BJ (cell line): ENCODE measurements around the gene ADAMTS19. TPM values are rescaled to one million over a fixed set of nuclear protein-coding genes. Genes with fewer than 3 reads are reported as not detected.

Experiments
- CTCF ChIA-PET: fragments of 350-600 bp; formaldehyde crosslinking; extraction: SDS; loops from one replicate; lab custom pipeline; 2021; ENCODE audit warnings: antibody characterized with exemption, inconsistent platforms; lab: Yijun Ruan, JAX
- POLR2A ChIA-PET: fragments of 300-600 bp; sonication (Branson Sonifier 250); formaldehyde crosslinking; extraction: SDS; loops from one replicate; lab custom pipeline; 2021; ENCODE audit warnings: antibody characterized with exemption; lab: Charles Lee
- DNase-seq: peaks from one replicate; pipeline ENCODE4 v3.0.0-alpha.2; 2011; ENCODE audit warnings: low read depth
- H3K27me3 ChIP-seq: 2 replicates; pipeline ENCODE4 v1.6.0; 2011; ENCODE audit warnings: low read length; ENCODE audit not compliant: control insufficient read depth, insufficient read depth
- H3K36me3 ChIP-seq: 2 replicates; pipeline ENCODE4 v1.5.1; 2011; ENCODE audit warnings: low read length; ENCODE audit not compliant: control insufficient read depth, insufficient read depth
- H3K4me3 ChIP-seq: 2 replicates; pipeline ENCODE4 v1.5.1; 2011; ENCODE audit warnings: low read depth, mild to moderate bottlenecking, control low read depth, low read length
- polyA plus RNA-seq: library from polyadenylated mRNA; depleted of rRNA; stranded (reverse); fragments of >200 nt; gene quantifications from 2 replicates; pipeline ENCODE4 v1.2.3, GENCODE V29; 2011
- TF ChIP-seq, protein P1 (sequence below): IDR thresholded peaks from 2 replicates; pipeline ENCODE4 v1.5.1; 2011; ENCODE audit warnings: low read depth, mild to moderate bottlenecking, control low read depth, inconsistent platforms, low read length, moderate library complexity; ENCODE audit not compliant: insufficient read depth

Gene ADAMTS19
- polyA plus RNA-seq, 1 experiment: 0.34 TPM

- TF ChIP-seq, protein P1, sequence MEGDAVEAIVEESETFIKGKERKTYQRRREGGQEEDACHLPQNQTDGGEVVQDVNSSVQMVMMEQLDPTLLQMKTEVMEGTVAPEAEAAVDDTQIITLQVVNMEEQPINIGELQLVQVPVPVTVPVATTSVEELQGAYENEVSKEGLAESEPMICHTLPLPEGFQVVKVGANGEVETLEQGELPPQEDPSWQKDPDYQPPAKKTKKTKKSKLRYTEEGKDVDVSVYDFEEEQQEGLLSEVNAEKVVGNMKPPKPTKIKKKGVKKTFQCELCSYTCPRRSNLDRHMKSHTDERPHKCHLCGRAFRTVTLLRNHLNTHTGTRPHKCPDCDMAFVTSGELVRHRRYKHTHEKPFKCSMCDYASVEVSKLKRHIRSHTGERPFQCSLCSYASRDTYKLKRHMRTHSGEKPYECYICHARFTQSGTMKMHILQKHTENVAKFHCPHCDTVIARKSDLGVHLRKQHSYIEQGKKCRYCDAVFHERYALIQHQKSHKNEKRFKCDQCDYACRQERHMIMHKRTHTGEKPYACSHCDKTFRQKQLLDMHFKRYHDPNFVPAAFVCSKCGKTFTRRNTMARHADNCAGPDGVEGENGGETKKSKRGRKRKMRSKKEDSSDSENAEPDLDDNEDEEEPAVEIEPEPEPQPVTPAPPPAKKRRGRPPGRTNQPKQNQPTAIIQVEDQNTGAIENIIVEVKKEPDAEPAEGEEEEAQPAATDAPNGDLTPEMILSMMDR: no peak
- DNase-seq: no peak
- Histone ChIP-seq H3K36me3 (no peaks in the 10 kb centered on the region), H3K4me3 (no peak within 1 kb of the TSS), H3K27me3 (no peaks in the 10 kb centered on the region)
- CTCF ChIA-PET: interaction anchor here (0.6 kb wide), 1 partner anchor 78 kb away, joined by 3 read pairs; no protein-coding TSS in a partner anchor
- POLR2A ChIA-PET: no interaction called here
Measured at GRCh38 chr5:129747572-129748407, 287.7 kb downstream of the ADAMTS19 start, which contains the start of gene MINAR2. Gene MINAR2, plus strand, starts transcription at chr5:129748094. Its CDS starts 97 bp downstream, at chr5:129748191.

DNA sequence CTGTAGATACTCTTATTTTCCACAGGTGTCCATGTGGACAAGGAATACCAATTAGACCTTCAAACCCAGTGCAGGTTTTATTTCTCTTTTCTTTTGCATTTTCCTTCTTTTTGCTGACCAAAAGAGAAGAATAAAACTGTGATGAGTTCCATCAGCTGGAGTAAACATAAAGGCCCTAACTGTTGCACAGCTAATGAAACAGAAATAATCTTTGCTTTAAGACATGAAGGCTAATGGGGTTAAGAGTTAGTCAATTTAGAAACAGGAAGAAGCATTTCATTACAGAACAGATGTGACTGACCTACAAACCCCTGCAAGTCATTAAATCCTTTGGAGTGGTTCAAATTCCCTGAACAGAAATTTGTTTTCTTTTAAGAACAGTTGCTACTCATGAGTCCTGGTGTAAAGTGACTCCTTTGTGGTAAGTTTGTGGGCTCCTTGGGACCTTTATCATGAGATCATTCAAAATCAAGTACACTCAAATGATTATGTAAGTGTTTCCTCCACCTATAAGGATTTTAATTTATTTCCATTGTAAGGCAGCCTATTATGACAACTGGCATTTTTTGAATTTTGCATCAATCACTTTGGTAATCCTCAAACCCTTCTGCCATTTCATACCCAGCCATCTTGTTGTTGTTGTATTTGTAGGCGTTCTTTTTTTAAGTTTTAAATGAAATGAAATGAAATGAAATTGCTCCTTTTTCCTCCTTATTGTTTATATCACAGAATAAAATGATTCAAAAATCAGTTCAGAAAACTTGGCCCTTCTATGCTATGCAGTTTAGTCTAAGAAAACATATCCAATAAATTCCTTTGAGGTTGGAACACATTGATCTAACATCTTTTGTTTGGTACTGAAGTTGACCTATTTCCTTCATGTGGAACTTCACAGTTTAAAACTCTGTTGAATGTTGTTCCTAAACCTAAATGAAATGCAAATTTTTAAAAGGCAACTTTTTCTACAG is 289.1 kb downstream of the ADAMTS19 start:
- no peak for DNase-seq
- Histone ChIP-seq H3K36me3 (no peaks in the 10 kb centered on the region), H3K4me3 (no peak overlapping the region), H3K27me3 (no peaks in the 10 kb centered on the region)
- CTCF ChIA-PET: no interaction called here
- TF ChIP-seq, protein P1: no peak
- POLR2A ChIA-PET: no interaction called here

GRCh38 chr5:129760636-129761325 is 300.7 kb downstream of the ADAMTS19 start:
- ChIA-PET CTCF (interaction anchor here (1.9 kb wide), 1 partner anchor 10 kb away, joined by 5 read pairs; no protein-coding TSS in a partner anchor), POLR2A (no interaction called here)
- Histone ChIP-seq H3K27me3 (no peaks in the 10 kb centered on the region), H3K4me3 (no peak overlapping the region), H3K36me3 (no peaks in the 10 kb centered on the region)
- TF ChIP-seq, protein P1: no peak
- no peak for DNase-seq

GRCh38 chr5:129763651-129764050 is 303.6 kb downstream of the ADAMTS19 start:
- Histone ChIP-seq H3K36me3 (no peaks in the 10 kb centered on the region), H3K4me3 (no peak overlapping the region), H3K27me3 (no peaks in the 10 kb centered on the region)
- TF ChIP-seq, protein P1: no peak
- CTCF ChIA-PET: interaction anchor here (1.3 to 1.4 kb wide), 2 partner anchors 8 to 10 kb away, joined by 3 to 7 read pairs; no protein-coding TSS in a partner anchor
- POLR2A ChIA-PET: no interaction called here
- no peak for DNase-seq
